Globus pallidus (tissue), 1 donor: ENCODE results near the gene DEGS2.

Experiments used
- DNase-seq: peaks from one replicate; pipeline ENCODE4 v3.0.0-alpha.2; 2015; ENCODE audit warnings: low spot score

The DEGS2 gene

DNA sequence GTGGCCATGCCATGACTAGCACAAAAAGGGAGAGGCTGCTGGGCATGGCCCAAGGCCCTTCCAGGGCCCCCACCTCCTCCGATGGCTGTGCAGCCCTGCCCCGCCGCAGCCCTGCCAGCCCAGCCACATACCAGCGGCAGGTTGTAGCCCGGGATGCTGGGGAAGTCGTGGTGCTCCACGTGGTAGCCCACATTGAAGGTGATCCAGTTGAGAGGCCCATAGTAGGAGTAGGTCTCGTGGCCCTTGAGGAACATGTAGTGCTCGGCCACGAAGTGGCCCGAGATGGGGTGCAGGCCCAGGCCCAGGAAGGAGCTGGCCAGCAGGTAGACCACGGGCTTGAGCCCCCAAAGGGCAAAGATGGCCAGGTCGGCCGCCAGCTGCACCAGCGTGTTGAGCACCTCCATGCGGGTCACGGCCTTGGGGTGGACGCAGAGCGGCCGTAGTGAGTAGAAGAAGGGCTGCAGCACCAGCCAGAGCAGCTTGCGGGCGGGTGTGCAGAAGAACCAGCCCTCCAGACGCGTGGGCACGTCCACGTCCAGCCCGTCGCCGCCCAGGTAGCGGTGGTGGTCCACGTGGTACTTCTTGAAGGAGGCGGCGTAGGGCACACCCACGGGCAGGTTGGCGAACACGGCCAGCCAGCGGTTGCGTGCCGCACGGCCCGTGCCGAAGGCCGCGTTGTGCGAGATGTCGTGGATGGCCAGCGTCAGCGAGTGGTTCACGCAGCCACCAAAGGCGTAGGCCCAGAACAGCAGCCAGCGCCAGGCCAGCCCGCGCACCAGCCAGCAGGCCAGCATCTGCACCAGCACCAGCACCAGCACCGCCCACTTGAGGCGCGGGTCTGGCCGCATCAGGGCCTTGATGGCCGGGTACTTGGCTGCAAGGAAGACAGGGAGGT, 10.4 kb downstream of the DEGS2 start:
- DNase-seq: no peak

DNA sequence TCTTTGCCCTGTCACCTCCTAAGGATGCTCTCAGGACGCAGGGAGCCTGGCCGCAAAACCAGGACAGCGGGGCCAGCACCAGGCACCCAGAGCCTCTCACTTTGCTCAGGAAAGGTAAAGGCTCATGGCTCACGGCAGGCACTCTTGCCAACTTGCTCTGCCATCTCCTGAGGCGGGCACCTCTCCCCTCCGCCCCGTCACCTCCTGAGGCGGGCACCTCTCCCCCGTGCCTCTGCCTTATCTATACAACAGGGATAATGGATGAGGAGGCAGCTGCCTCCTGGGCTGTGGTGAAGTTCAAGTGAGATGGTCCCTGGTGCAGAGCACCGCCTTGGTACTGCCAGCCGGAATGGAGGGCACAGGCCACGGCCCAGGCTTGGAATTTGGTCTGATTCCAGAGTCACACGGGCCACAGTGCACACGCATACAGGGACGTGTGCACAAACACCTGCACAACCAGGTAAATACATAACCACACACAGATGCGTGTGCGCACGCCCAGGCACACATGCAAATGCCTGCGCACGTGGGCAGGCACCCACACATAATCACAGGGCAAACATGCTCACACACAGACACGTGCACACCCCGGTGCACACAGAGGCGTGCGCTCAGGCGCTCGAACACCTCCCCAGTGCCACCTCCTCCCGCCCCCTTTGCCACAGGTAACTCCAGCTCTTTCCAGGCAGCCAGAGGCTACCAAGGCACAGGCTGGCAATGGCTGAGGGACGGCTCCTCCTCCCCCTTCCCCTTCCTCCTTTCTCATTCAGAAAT, 11.6 kb downstream of the DEGS2 start:
- DNase-seq: no peak

DNA sequence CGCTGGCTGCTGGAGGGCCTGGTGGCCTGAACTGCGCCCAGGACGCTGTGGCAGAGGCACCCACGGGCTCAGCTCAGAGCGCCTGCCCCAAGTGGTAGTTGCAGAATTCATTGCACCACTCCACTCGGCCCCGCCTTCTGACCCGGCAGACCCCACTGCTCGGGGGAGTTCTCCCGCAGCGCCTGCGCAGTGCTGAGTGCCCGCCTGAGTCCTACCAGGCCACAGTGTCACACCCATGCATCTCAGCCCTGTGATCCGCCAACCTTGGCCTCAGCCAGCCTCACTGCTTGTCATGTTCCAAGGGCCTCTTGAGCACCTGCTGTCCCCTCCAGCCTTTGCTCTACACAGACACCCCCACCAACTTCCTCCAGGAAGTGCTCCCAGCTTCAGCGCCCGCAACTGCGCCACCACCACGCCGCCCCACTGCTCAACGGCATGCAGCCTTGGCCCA, 12.2 kb downstream of the DEGS2 start:
- no peak for DNase-seq

DNA sequence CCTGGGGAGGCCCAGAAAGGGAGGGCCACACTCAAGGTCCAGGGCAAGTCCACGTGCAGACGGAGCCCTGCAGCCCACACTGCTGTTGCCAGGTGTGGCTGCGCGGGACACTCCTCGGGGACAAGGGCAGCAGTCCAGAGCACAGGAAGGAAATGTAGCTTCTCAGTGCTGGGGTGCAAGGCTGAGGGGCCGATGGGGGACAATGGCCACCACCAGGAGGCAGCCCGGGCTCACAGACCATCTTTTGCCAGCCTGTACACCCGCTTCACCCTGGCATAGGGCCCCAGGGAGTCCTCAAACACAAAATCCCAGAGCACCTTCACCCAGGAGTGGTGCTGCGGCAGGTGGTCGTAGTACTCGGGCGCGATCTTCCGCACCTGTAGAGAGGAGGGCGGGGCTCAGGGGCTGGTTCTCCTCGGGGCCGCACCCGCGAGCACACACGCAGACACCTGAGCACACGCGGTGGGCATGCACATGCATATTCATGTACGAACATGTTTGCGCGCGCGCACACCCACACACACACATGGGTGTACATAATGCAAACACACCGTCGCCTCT, 12.8 kb downstream of the DEGS2 start:
- DNase-seq: no peak

DNA sequence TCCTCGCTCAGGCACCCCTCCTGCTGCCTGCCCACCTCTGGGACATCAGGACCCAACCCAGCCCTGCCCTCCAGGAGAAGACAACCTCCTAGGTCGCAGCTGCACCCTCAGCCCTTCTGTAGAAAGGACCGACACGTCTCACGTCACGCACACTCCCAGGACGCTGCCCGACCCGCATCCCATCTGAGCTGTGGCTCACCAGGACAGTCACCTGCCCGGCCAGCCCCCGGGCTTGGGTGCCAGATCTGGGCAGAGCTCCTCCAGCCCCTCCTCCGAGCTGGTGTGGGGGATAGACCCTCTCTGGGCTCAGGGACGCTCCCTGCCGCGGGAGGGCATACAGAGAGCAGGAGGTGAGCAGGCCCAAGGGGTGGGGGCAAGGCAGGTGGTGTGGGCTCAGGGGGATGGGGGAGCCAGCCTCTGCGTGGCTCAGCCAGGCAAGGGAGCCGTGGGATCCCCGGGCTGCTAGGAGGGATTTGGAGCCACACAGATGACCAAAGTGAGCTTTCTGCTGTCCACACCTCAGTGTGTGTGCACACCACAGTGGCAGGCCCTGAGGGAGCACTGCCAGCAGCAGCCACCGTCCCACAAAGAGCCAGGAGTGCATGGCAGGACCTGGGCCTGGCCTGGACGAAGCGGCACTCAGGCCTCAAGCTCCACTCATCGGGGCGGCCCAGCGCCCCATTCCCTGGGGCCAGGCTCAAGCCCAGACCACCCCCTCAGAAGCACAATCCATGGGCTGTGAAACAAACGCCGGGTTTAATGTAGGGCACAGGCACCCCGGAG, 13.6 kb downstream of the DEGS2 start:
- DNase-seq: no peak

DNA sequence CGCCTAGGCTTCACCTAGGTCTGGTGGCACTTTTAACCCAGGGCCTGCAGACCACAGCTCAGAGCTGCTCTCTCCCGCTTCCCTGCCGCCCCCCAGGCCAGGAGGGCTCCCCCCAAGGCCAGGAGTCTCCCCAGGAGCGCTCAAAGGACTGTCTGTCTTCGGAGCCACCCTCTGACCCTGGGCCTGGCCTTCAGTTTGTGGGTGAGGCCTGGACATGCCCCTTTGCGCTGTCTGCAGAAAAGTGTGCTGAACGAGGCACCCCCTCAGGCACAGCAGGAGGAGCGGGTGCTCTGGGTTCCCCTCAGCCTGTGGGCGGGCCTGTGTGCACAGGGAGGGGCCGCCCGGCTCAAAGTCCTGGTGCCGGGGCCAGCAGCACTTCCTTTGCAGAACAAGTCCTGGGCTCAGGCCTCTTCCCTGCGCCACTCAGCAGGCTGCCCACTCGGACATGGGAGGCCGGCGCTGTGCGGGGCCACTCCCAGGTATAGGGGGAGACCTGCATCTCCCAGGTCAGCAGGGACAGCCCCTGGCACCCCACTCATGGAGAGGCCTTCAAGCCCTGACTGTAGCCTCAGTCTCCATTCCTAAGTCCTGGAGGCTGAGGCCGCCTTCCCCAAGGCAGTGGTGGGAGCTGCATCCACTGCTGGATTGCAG, 14.3 kb downstream of the DEGS2 start:
- no peak for DNase-seq

DNA sequence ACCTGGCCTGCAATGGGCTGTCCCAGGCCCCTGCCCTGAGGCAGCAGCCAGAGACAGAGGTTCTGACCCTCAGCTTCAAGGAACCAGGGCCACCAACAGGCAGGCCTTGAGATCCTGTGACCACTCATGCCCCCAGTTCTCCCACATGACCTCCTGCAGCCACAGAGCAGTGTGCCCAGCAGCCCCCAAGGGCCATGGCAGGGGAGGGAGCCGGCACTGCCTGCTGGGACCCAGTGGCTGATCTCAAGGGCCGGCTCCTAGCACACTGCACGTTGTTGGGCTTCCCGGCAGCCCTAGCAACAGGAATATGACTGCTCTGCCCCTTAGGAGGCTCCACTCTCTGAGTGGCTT, 14.8 kb downstream of the DEGS2 start:
- no peak for DNase-seq

DNA sequence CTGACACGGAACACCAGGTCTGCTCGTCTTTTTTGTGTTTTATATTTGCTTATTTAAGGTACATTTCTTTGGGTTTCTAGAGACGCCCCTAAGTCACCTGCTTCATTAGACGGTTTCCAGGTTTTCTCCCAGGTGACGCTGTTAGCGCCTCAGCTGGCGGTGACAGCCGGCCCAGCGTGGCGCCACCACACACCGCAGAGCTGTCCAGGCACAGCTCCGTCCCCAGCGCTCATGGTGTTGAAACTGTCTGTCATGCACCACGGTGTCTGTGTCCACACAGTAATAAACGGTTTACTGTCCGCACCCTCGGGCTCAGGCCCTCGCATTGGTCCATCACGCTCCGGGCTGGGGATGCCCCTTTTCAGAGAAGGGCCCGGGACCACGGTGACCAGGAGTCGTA, 15.5 kb downstream of the DEGS2 start:
- no peak for DNase-seq

DNA sequence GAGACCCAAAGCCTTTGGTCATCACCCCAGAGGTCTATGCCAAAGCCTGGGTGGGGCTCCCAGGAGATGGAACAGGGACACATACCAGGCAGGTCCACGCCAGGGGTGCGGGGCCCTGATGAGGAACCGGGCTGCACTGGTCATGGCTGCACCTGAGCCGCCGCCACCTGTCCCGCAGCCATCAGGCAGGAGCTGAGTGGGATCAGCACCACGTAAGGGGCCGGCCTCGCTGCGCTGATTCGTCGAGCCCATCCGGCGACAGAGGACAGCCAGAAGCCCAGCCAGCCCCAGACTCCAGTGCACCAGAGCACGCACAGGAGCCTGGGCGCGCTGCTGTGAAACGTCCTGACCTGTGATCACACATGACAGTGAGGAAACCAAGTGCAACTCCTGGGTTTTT, 15.9 kb downstream of the DEGS2 start:
- no peak for DNase-seq

DNA sequence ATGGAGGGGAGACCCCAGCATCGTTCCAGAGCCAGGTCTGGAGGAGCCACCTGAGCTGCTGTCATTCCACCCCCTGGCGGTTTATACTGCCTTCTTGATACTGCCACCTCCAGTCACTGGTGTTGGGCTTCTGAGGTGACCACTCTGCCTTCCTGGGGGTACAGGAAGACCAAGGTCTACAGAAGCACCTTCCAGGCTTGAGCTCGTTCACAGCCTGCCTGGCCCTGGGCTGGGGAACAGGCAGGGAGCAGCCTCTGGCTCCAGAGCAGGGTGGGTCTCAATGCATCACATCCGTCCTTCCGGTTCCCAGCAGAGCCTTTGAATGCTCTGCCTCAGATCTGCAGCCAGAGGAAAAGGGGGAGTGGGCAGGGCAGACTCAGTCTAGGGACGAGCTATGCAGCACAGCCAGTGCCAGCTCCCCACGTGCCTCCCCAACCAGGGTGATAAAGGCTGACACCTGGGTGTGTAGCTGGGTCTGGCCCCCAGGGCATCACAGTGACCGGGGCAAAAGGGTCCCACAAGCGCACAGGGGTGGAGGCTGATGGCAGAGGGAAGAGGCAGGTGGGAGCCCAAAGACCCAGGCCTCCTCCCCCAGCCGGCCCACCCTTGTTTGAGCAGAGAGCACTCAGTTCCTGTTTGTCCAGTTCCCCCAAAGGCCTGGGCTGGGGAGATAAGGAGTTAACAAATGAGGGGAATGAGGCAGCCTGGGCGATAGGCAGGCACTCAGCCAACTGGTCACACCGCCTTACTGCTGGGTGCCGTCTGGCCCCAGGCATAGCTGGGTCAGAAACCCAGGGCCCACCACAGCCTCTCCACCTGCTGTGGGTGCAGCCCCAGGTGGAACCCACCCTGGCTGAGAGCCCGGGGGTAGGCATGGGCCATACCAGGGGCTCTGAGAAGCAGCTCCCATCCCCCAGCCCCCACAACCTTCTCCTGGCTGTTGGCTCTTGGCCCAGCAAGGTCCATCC, 17.1 kb downstream of the DEGS2 start:
- DNase-seq: no peak

DNA sequence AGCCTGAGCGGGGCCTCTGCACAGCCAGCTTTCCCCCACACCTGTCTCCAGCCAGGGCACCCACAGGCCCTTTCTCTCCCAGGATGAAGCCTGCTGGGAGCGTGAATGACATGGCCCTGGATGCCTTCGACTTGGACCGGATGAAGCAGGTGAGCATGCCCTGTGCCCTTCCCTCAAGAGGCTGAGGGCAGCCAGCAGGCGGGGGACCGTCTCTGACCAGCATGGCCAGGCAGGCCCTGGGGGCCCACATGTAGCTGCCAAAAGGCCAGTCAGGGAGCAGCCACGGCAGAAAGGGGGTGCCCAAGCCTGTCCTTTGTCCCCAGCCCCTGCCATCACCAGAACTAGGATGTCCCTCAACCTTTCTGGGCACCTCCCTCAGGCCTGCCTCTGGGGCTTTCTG, 18.3 kb downstream of the DEGS2 start:
- DNase-seq: no peak

DNA sequence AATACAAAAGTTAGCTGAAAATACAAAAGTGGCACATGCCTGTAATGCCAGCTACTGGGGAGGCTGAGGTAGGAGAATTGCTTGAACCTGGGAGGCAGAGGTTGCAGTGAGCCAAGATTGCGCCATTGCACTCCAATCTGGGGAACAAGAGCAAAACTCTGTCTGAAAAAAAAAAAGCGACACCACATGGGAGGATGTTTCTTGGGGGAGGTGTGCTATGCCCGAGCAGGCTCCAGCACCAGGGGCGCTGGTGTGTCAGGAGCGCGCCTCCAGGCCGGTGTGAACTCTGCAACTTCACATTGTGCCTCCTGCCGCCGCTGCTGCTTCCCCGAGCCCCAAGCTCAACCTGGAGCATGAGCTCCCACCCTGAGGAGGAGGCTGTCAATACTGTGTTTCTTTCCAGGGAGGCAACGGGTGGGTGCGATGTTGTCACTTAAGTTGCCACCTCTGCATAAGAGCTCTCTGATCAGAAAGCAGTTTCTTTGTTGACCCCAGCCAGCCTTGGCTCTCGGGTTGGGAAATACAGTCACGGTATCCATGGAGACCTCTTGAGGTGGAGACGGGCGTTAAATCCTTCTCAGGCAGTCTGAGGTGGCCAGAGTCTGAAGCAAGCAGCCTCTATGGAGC, 18.9 kb downstream of the DEGS2 start:
- no peak for DNase-seq

DNA sequence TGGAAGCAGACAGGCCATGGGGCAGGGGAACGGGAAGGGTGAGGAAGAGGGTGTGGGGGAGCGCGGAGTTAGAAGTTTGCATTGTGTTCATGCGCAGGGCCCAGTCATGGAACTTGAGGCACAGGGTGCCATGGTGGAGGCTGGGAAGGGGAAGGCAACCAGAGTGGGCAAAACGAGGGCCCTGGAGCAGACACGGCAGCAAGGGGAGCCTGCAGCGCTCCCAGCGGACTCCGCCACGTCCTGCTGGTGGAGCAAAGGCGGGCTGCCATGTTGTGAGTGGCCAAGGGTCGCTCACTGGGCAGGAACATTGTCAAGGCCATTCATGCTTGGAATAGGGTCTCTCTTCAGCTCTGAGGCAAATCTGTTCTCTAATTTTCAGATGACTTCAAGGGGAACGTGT, 20.5 kb downstream of the DEGS2 start:
- no peak for DNase-seq

DNA sequence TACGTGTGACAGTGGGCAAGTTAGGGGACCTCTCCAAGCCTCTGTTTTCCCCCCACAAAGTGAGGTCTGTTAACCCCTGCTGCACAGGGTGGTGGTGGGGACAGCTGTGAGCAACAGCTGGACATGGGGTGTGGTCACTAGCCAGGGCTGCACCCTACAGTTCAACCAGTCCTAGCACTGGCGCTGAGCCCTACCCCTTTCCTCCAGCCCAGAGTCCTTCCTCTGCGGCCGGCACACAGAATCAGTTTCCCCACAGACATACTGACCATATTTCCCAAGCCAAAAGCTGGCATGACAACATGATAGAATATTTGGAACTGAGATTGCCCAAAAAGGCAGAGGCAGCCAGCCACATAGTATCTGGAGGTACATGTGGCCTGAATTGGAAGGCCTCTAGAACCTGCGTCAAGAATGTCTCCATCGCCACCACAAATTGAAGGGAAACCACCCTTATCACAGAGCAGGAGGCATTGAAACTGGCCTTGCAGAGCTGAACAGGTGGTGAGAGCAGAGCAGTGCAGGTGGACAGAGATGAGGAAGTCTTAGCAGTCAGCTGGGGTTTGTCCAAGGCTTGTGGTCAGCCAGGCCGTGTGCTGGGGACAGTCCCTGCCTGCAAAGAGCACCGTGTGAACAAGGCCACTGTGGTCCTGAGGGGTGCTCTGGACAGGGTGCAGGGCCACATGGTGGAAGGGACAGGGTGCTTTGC, 21.2 kb downstream of the DEGS2 start:
- DNase-seq: no peak

DNA sequence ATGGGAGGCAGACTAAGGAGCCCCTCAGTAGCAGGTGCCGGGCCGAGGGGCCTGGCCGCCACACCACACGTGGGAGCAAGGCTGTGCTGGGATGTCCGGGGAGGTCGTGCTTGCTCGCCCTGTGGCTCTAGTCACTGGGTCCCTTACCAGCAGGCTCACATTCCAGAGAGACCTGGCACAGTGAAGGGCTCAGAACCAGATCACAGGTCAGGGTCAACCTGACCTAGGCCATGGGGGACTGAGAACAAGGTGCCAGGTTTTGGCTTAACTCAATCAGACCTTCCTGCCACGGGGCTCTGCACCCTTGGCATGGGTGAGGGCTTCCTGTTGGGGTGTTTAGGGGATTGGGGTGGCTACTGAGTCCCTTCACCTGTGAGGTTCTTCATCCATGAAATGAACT, 22.3 kb downstream of the DEGS2 start:
- no peak for DNase-seq

DNA sequence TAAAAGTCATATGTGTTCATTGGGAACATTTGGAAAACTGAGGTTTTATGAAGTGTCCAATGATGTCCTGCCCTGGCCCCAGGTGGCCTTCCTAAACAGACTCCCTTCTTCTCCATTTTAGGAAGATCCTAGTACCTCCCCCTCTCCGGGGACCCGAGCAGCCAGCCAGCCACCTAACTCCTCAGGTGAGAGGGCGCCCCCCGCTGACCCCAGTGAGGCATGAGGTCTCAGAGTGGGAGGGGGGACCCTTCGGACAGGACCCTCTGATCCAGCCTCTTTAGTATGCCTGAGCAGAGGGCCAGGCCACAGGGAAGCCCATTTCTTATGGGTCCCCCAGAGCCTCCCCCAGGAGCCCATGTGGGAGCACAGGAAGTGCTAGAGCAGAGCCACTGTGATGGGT, 23.7 kb downstream of the DEGS2 start:
- no peak for DNase-seq

DNA sequence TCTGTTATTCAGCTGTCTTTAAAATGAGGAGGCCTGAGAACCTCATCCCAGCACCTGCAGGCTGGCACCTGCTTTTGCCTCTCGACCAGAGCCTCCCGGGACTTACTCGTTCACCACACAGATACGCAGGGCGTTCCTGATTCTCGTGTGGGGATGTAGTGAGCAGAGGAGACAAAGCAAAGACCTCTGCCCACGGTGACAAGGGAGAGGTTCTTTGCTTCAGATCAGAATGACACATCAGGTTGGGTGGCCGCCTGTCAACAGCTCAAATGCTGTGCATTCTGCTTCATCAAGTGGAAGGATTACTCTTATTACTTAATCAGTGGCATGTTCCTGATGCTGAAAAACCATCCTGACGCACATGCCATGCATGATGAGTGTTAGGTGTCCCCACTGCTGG, 24.4 kb downstream of the DEGS2 start:
- DNase-seq: no peak

DNA sequence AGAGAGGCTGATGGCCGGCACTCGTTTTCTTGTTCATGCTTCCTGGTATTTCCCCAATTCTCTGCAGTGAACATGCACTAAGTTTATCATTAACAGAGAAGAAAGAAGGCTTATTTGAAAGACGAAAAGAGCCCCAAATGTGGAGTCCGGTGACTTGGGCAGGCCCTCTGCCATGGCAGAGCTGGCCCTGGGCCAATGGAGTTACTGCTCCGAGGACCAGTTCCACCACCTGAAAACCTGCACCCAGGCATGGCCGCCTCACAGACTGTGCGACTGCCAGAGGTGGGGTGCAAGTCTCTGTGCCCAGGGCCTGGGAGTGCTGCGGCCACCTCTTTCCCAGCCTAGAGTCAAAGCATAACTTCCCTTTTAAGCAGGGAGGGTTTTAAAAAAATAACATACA, 24.9 kb downstream of the DEGS2 start:
- DNase-seq: no peak

DNA sequence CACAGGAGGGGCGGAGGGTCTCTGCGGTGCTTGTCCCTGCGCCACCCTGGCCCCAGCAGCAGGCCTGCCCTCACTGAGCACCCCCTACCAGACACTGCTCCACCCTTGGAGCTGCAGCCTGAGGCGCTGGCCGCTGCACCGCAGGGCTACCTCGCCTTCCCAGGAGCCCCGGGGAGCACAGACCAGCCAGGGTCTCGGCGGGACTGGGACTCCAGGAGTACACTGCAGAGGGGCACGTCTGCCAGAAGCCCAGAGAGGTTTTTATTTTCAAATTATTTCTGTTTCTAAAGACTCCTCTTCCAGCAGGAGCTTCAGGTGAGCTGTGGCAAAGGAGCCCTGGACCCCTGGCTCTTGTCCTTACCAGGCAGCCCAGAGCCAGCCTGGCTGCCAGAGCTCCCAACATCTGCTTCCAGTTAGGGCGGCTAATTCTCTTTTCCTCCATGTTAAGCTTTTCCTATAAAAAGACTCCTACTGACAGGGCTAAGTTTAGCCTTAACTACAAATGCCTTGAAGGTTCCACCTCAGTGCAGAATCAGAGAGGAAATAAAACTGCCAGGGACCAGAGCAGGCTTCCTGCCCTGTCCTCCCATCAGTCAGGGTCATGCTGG, 26.4 kb downstream of the DEGS2 start:
- DNase-seq: no peak
